ENCODE measurements around the gene SLC23A1. TPM values are rescaled to one million over a fixed set of nuclear protein-coding genes. Genes with fewer than 3 reads are reported as not detected.

The SLC23A1 gene
- total RNA-seq, 1 donor from 2014 or later: not detected

DNA sequence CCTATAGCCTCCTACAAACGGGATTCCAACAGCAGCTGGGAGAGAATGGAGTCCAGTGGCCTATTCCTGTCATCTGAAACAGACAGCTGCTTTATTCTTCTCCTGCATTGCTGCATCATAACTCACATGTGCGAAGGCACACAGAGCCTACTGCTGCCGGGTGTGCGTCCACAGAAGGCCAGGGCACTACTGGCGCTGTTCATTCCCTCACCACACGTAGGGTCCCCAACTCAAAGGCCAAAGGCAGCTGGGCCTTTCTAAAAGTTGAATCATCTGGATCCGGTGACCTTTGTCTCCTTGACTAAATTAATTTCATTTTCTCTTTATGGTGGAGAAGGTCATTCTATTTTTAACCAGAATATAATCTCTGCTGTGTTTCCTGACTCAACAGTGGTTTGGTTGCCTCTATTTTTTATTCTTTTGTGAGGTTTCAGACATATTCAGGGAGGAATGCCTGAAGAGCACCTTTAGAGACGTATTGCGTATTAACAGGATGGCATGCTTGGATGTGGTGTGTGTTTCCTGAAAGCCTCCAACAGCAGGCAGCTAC, 31.6 kb upstream of the SLC23A1 start:
- Mint-ChIP-seq H3K4me1 (ENCODE audit: low read depth, unreplicated experiment) (no peaks in the 10 kb centered on the region), H3K4me3 (ENCODE audit: unreplicated experiment) (no peak overlapping the region), H3K36me3 (ENCODE audit: low read depth, unreplicated experiment) (peaks cover 28% of the 10 kb centered on the region), H3K27ac (ENCODE audit: unreplicated experiment) (no peak overlapping the region), H3K9me3 (ENCODE audit: unreplicated experiment) (no peaks in the 10 kb centered on the region), H3K27me3 (ENCODE audit: low read depth, unreplicated experiment) (no peaks in the 10 kb centered on the region)
- H3K4me1 ChIP-seq (ENCODE audit: insufficient read depth, low read length): peaks cover 14% of the 10 kb centered on the region
- no peak overlapping the region for H3K4me3 ChIP-seq (ENCODE audit: insufficient read depth, low read depth, low read length)
- H3K4me2 ChIP-seq (ENCODE audit: low read length): peak overlapping the region; percentile 28
- H3K79me2 ChIP-seq (ENCODE audit: insufficient read depth, low read length): no peaks in the 10 kb centered on the region
- TF ChIP-seq EZH2 (IDR thresholded peaks at IDR 0.05; ENCODE audit: insufficient read depth, low read length): no peak
- TF ChIP-seq, protein P1, sequence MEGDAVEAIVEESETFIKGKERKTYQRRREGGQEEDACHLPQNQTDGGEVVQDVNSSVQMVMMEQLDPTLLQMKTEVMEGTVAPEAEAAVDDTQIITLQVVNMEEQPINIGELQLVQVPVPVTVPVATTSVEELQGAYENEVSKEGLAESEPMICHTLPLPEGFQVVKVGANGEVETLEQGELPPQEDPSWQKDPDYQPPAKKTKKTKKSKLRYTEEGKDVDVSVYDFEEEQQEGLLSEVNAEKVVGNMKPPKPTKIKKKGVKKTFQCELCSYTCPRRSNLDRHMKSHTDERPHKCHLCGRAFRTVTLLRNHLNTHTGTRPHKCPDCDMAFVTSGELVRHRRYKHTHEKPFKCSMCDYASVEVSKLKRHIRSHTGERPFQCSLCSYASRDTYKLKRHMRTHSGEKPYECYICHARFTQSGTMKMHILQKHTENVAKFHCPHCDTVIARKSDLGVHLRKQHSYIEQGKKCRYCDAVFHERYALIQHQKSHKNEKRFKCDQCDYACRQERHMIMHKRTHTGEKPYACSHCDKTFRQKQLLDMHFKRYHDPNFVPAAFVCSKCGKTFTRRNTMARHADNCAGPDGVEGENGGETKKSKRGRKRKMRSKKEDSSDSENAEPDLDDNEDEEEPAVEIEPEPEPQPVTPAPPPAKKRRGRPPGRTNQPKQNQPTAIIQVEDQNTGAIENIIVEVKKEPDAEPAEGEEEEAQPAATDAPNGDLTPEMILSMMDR (IDR thresholded peaks at IDR 0.05; ENCODE audit: insufficient read depth, low read depth, low read length): no peak
- H3K27me3 ChIP-seq (ENCODE audit: insufficient read depth, low read length): no peaks in the 10 kb centered on the region
- no peak overlapping the region for H2AFZ ChIP-seq (ENCODE audit: low read depth, low read length)
- DNase-seq (ENCODE audit: low read depth): peak; percentile 40
- no peak overlapping the region for H3K27ac ChIP-seq (ENCODE audit: low read depth, low read length)
- no peaks in the 10 kb centered on the region for H3K9me3 ChIP-seq (ENCODE audit: insufficient read depth, low read depth, low read length)
- H4K20me1 ChIP-seq (ENCODE audit: insufficient read depth, low read length): no peaks in the 10 kb centered on the region
- H3K36me3 ChIP-seq (ENCODE audit: insufficient read depth, low read length): peaks cover 3% of the 10 kb centered on the region
- H3K9ac ChIP-seq (ENCODE audit: low read length): peak overlapping the region; percentile 8
- FAIRE-seq: no peak

DNA sequence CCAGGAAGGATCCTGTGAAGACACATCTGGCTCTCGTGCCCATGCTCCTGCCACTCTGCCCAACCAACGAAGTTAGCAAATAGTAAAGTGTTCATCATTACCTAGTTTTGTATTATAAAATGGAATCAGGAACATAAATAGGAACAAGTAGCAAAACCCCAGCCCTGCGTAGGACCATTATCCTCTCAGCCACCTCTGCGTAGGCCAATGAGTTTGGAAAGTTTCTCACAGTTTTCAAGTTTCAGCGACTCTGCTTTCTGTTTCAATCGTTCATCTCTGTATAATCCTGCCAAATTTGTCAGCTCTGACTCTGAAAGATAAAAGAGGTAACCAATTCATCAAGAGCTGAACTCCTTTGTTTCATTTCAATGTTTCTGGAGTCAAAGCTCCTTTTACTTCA, 30.9 kb upstream of the SLC23A1 start:
- no peak overlapping the region for H3K27ac Mint-ChIP-seq (ENCODE audit: unreplicated experiment)
- FAIRE-seq (no peak), DNase-seq (ENCODE audit: low read depth) (no peak)
- no peaks in the 10 kb centered on the region for H3K27me3 Mint-ChIP-seq (ENCODE audit: low read depth, unreplicated experiment)
- no peak overlapping the region for H3K4me3 ChIP-seq (ENCODE audit: insufficient read depth, low read depth, low read length)
- peak overlapping the region; percentile 22 for H3K4me3 Mint-ChIP-seq (ENCODE audit: unreplicated experiment)
- H3K9ac ChIP-seq (ENCODE audit: low read length): no peak overlapping the region
- H3K36me3 Mint-ChIP-seq (ENCODE audit: low read depth, unreplicated experiment): peaks cover 27% of the 10 kb centered on the region
- H4K20me1 ChIP-seq (ENCODE audit: insufficient read depth, low read length): no peaks in the 10 kb centered on the region
- H2AFZ ChIP-seq (ENCODE audit: low read depth, low read length): no peak overlapping the region
- no peaks in the 10 kb centered on the region for H3K27me3 ChIP-seq (ENCODE audit: insufficient read depth, low read length)
- peaks cover 14% of the 10 kb centered on the region for H3K4me1 ChIP-seq (ENCODE audit: insufficient read depth, low read length)
- no peaks in the 10 kb centered on the region for H3K4me1 Mint-ChIP-seq (ENCODE audit: low read depth, unreplicated experiment)
- TF ChIP-seq, protein P1 (IDR thresholded peaks at IDR 0.05; ENCODE audit: insufficient read depth, low read depth, low read length): no peak
- TF ChIP-seq EZH2 (IDR thresholded peaks at IDR 0.05; ENCODE audit: insufficient read depth, low read length): no peak
- no peaks in the 10 kb centered on the region for H3K36me3 ChIP-seq (ENCODE audit: insufficient read depth, low read length)
- no peak overlapping the region for H3K27ac ChIP-seq (ENCODE audit: low read depth, low read length)
- no peaks in the 10 kb centered on the region for H3K79me2 ChIP-seq (ENCODE audit: insufficient read depth, low read length)
- no peaks in the 10 kb centered on the region for H3K9me3 Mint-ChIP-seq (ENCODE audit: unreplicated experiment)
- H3K4me2 ChIP-seq (ENCODE audit: low read length): no peak overlapping the region
- H3K9me3 ChIP-seq (ENCODE audit: insufficient read depth, low read depth, low read length): no peaks in the 10 kb centered on the region

DNA sequence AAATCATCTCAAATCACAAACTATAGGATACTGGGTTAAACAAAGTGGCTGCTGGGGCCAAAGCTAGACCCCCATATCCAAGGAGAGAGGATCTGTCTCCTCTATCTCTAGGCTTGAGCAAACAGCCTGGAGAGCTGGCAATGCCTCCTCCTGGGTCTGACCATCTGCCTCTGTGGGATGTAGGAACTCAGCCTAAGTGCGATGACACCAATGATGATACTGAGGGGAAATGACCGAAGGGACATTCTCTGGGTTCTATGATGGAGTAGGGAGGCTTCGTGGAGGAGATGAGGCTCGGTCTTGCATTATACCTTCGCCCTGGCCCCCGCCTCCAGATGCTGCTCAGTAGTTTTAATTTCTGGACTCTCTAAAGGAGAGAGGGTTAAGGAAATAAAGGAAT, 30.1 kb upstream of the SLC23A1 start:
- no peaks in the 10 kb centered on the region for H3K9me3 Mint-ChIP-seq (ENCODE audit: unreplicated experiment)
- Histone ChIP-seq H3K36me3 (ENCODE audit: insufficient read depth, low read length) (no peaks in the 10 kb centered on the region), H3K9me3 (ENCODE audit: insufficient read depth, low read depth, low read length) (no peaks in the 10 kb centered on the region), H3K4me3 (ENCODE audit: insufficient read depth, low read depth, low read length) (no peak overlapping the region), H2AFZ (ENCODE audit: low read depth, low read length) (no peak overlapping the region), H3K4me1 (ENCODE audit: insufficient read depth, low read length) (peaks cover 14% of the 10 kb centered on the region), H3K27ac (ENCODE audit: low read depth, low read length) (no peak overlapping the region), H3K9ac (ENCODE audit: low read length) (no peak overlapping the region), H3K79me2 (ENCODE audit: insufficient read depth, low read length) (no peaks in the 10 kb centered on the region), H4K20me1 (ENCODE audit: insufficient read depth, low read length) (no peaks in the 10 kb centered on the region), H3K27me3 (ENCODE audit: insufficient read depth, low read length) (no peaks in the 10 kb centered on the region), H3K4me2 (ENCODE audit: low read length) (no peak overlapping the region)
- H3K4me3 Mint-ChIP-seq (ENCODE audit: unreplicated experiment): no peak overlapping the region
- H3K27me3 Mint-ChIP-seq (ENCODE audit: low read depth, unreplicated experiment): no peaks in the 10 kb centered on the region
- DNase-seq (ENCODE audit: low read depth): no peak
- peaks cover 23% of the 10 kb centered on the region for H3K36me3 Mint-ChIP-seq (ENCODE audit: low read depth, unreplicated experiment)
- no peak overlapping the region for H3K27ac Mint-ChIP-seq (ENCODE audit: unreplicated experiment)
- H3K4me1 Mint-ChIP-seq (ENCODE audit: low read depth, unreplicated experiment): no peaks in the 10 kb centered on the region
- TF ChIP-seq, protein P1 (IDR thresholded peaks at IDR 0.05; ENCODE audit: insufficient read depth, low read depth, low read length): no peak
- no peak for TF ChIP-seq EZH2 (IDR thresholded peaks at IDR 0.05; ENCODE audit: insufficient read depth, low read length)
- FAIRE-seq: no peak
